Loucy (cell line): ENCODE data around the gene FOXL1.

Experiments used
- EZH2phosphoT487 ChIP-seq: fragments of 200-600 bp; IDR thresholded peaks from 2 replicates; pipeline ENCODE4 v1.6.1; 2018; ENCODE audit warnings: antibody characterized with exemption, mild to moderate bottlenecking, moderate library complexity, borderline replicate concordance
- TF ChIP-seq, protein P1 (sequence below): fragments of 200-600 bp; sonication (generic); conservative IDR thresholded peaks from 2 replicates; pipeline ENCODE4 v1.5.1; 2014; ENCODE audit warnings: mild to moderate bottlenecking, antibody characterized with exemption, low read length

DNA sequence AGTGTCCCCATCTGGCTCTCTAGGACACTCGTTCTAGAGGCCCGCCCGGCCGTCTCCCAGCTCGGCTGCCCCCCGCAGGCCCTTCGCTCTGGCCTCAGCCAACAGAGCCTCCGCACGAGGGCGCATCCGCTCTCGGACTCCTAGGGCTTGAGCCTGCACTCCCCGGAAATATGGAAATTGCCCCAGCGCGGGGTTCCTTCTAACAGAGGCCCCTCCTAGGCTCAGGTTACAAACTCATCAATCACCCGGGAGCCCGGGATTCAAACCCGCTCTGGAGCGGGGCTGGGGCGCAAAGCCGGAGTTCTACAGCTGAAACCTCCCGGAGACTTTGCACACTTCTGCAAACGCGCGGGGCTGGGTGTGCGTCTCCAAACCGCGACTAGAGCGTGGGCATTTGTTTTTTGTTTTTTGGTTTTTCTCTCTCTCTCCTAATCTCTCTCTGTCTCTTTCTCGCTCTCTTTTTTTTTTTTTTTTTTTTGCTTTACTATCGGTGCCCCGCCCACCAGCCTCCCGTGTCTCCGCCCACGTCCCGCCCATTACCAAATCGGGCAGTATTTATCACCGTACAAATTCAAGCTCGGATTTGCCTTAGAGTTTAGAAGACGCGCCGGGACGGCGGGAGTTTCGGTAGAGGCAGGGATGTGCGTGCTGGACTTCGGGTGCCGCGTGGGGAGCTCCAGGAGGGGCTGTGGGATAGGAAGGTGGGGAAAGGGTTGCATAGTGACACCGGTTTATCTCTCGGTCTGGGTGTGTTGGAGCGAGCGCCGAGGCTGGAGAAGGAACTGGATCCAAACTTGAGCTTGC, 2.4 kb upstream of the FOXL1 start:
- TF ChIP-seq, protein P1, sequence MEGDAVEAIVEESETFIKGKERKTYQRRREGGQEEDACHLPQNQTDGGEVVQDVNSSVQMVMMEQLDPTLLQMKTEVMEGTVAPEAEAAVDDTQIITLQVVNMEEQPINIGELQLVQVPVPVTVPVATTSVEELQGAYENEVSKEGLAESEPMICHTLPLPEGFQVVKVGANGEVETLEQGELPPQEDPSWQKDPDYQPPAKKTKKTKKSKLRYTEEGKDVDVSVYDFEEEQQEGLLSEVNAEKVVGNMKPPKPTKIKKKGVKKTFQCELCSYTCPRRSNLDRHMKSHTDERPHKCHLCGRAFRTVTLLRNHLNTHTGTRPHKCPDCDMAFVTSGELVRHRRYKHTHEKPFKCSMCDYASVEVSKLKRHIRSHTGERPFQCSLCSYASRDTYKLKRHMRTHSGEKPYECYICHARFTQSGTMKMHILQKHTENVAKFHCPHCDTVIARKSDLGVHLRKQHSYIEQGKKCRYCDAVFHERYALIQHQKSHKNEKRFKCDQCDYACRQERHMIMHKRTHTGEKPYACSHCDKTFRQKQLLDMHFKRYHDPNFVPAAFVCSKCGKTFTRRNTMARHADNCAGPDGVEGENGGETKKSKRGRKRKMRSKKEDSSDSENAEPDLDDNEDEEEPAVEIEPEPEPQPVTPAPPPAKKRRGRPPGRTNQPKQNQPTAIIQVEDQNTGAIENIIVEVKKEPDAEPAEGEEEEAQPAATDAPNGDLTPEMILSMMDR = no peak
- no peak for TF ChIP-seq EZH2phosphoT487
